C4-2B (cell line): ENCODE results near the gene CLK4.

ENCODE experiments used
- H3K27ac ChIP-seq: fragments of 450-650 bp; 2 replicates; pipeline ENCODE4 v1.5.1; 2017
- CTCF ChIP-seq: fragments of 450-650 bp; conservative IDR thresholded peaks from 2 replicates; pipeline ENCODE4 v1.5.1; 2017; ENCODE audit warnings: mild to moderate bottlenecking
- ZFX ChIP-seq: fragments of 450-650 bp; IDR thresholded peaks from 2 replicates; pipeline ENCODE4 v1.6.1; 2017

Gene CLK4

DNA sequence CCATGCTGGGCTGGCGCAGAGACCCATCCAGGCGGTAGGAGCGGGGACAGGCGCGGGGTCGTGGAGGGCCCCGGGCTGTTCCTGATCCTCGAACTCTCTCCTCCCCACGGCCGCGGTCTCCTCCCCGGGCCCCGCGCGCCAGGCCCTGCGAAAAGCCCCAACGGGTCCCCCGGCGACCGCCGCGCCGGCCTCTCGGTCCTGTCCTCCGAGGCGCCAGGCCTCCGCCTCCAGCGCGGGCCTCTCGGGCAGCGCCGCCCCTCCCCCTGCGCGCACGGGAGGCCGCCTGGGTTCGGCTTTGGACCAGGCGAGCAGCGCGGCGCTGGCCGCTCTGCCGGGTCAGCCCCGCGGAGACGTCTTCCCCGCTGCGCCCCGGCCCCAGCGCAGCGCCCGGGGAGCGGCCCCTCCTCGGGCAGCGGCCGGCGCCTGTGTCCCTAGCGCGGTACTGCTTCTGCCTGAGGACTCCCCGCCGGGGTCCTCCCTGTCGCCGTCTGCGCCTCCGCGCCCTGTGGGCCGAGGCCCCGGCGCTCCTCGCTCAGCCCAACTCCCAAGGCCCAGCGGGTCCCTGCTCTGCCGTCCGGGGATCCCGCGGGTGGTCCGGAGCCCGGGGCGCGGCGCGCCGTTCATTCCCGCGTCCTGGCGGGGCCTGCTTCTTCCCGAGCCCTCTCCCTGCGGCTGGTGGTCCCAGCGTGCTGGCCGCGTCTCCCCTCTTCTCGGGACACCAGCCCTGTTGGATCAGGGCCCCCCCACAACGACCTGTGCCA lies 50.1 kb downstream of the CLK4 start:
- H3K27ac ChIP-seq: no peak overlapping the region
- TF ChIP-seq ZFX (no peak), CTCF (no peak)

DNA sequence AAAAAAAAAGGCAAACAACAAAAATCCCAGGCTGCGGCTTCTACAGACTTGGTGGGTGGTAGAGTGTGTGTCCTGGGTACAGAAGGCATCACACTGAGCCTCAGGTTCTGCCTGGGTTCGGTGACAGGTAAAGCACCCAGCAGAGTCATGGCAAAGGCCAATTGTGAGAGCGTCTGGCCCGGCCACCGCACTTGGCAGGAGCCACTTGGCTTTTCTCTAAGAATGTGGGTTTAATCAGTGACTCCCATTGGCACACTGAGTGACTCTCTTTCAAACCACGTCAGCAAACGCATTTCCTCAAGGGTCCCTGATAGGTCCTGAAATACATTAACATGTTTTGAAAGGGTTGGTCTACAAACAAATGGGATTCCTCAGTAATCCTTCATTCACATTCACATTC lies 53.6 kb downstream of the CLK4 start:
- H3K27ac ChIP-seq: no peak overlapping the region
- TF ChIP-seq CTCF (no peak), ZFX (no peak)

- no peak overlapping the region for H3K27ac ChIP-seq
- TF ChIP-seq CTCF: no peak
- no peak for TF ChIP-seq ZFX
Observed at GRCh38 chr5:178572617-178573016, 54.2 kb downstream of the CLK4 start.

DNA sequence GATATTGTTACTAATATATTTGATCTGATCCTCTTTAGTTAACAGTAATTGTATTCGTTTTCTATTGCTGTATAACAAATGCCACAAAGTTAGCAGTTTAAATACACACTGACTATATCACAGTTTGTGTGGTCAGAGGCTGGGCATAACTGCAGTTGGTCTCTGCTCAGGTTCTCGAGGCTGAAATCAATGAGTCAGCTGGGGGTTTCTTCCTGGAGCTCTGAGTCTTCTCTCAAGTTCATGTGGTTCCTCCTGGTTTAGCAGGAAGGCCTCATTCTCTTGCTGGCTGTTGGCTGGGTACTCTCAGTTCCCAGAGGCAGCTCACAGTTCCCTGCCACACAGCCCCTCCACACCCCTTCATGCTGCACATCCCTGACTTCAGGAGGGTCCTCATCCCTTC lies 57.4 kb downstream of the CLK4 start:
- TF ChIP-seq ZFX (no peak), CTCF (no peak)
- no peak overlapping the region for H3K27ac ChIP-seq

GRCh38 chr5:178564811-178565550 lies 61.9 kb downstream of the CLK4 start:
- TF ChIP-seq CTCF (no peak), ZFX (no peak)
- H3K27ac ChIP-seq: no peak overlapping the region

- TF ChIP-seq ZFX (no peak), CTCF (no peak)
- H3K27ac ChIP-seq: no peak overlapping the region
Observed at GRCh38 chr5:178564397-178564796, 62.5 kb downstream of the CLK4 start.

GRCh38 chr5:178563621-178564020 lies 63.2 kb downstream of the CLK4 start:
- TF ChIP-seq ZFX: no peak
- no peak overlapping the region for H3K27ac ChIP-seq
